Measurements from ENCODE around the gene SLC1A2. TPM values are rescaled to one million over a fixed set of nuclear protein-coding genes. Genes with fewer than 3 reads are reported as not detected.

The SLC1A2 gene
- total RNA-seq, 4 donors from 2014 or later: 0.65 to 1.3 (median 0.68) TPM; not detected in 1

DNA sequence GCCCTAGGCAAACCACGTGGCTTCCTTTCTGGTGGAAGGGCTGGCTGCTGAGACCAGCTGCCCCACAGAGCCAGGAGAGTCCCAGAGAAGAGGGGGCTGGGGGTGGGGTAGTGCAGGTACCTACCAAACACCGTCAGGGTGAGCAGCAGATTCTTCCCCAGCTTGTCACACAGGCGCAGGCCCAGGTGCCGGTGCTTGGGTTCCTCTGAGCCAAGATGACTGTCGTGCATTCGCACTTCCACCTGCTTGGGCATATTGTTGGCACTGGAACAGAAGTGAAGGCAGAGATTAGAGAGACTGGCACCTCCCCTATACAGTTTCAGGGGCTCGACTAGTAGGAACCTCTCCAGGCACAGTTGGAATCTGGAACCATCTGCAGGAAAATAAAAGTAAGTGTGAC lies 102.1 kb downstream of the SLC1A2 start:
- no peak for TF ChIP-seq CTCF (IDR thresholded peaks at IDR 0.05; ENCODE audit: low read depth)

DNA sequence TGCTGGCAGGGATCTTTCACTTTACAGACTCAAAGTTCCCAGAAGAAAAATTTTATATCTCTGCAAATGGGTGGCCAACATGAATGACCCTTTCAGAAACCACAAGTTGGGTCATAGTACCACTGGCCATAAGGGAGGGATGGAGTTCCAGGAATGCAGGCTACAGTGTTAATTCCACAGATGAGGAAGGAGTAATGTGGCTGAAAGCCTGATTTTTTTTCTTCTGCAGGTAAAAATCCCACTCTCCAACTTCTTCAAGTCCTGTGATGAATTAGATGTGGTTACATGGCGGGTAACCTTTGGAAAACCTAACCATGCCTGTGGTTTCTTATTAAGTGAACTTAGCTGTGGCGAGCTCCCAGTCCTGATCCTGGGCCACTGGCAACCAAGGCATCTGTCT lies 103.2 kb downstream of the SLC1A2 start:
- no peak for TF ChIP-seq CTCF (IDR thresholded peaks at IDR 0.05; ENCODE audit: low read depth)

- no peak for TF ChIP-seq CTCF (IDR thresholded peaks at IDR 0.05; ENCODE audit: low read depth)
Observed at GRCh38 chr11:35313760-35314153, 105.6 kb downstream of the SLC1A2 start.

GRCh38 chr11:35313066-35313759 lies 106.1 kb downstream of the SLC1A2 start:
- TF ChIP-seq CTCF (IDR thresholded peaks at IDR 0.05; ENCODE audit: low read depth): no peak

DNA sequence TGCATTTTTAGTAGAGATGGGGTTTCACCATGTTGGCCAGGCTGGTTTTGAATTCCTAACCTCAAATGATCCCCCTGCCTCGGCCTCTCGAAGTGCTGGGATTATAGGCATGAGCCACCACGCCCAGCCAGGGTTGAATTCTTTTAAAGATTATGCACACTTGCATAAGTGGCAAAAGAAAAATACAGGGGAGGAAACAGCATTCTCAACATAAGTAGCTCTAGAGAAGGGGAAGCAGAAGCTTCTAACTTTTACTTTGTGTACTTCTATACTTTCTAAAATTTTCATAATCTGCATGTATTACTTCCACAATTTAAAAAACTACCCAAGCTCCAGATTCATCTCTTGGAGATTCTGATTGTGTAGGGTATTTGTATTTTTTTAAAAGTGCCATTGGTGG lies 108.0 kb downstream of the SLC1A2 start:
- TF ChIP-seq CTCF (IDR thresholded peaks at IDR 0.05; ENCODE audit: low read depth): no peak

GRCh38 chr11:35308157-35308556 lies 111.2 kb downstream of the SLC1A2 start:
- no peak for TF ChIP-seq CTCF (IDR thresholded peaks at IDR 0.05; ENCODE audit: low read depth)

GRCh38 chr11:35307221-35307621 lies 112.1 kb downstream of the SLC1A2 start:
- TF ChIP-seq CTCF (IDR thresholded peaks at IDR 0.05; ENCODE audit: low read depth): no peak
